K562 (cell line): ENCODE results near the gene VPREB1. TPM values are rescaled to one million over a fixed set of nuclear protein-coding genes. Genes with fewer than 3 reads are reported as not detected.
"Not testable (repeated sequence)": the region's sequence is repeated elsewhere in the genome, so short reads cannot be mapped to it uniquely, and the experiment has no call there.

Source experiments
- ATAC-seq: fragments of 200-7000 bp; cut with Tn5 transposase; 3 replicates; pipeline ENCODE4 v1.9.1; 2020; ENCODE audit warnings: moderate library complexity
- BruUV-seq: library from RNA; stranded (reverse); fragments of 400-500 nt; replicated peaks from 2 replicates; lab custom pipeline; 2021; lab: Mats Ljungman, UMichigan
- CTCF ChIA-PET: fragments of 300-600 bp; formaldehyde crosslinking; extraction: SDS; loops from one replicate; lab custom pipeline; 2021; ENCODE audit warnings: low intra/inter-chr PET ratio; lab: Yijun Ruan, JAX
- POLR2A ChIA-PET: fragments of 300-600, 350-650 bp; sonication (Branson Sonifier 250); formaldehyde crosslinking; extraction: SDS; loops from one replicate; lab custom pipeline; 2021; ENCODE audit warnings: antibody characterized with exemption, inconsistent platforms; lab: Yijun Ruan, JAX
- DNase-seq, 4 experiments: peaks; one replicate each; pipeline versions ENCODE4 v3.0.0 to v3.0.0-alpha.2; 2011 to 2018; ENCODE audit warnings: low spot score in 3 of 4, mixed read lengths in 3 of 4; ENCODE audit errors: extremely low read depth in 1 of 4
- FAIRE-seq: peaks from 2 replicates; lab custom pipeline; 2011; peaks lifted over from hg19 to GRCh38; lab: Jason Lieb, UNC
- H2AFZ ChIP-seq: 2 replicates; pipeline ENCODE4 v1.6.0; 2011; ENCODE audit warnings: low read depth, low read length, control low read depth, inconsistent platforms
- H3K27ac ChIP-seq: fragments of 200-600 bp; 3 replicates; pipeline ENCODE4 v1.8.0; 2011; ENCODE audit warnings: low read depth, mild to moderate bottlenecking, control low read depth, inconsistent platforms, low read length, moderate library complexity, mixed read lengths; ENCODE audit errors: extremely low read depth
- H3K27me3 ChIP-seq, 2 experiments: fragments of 300-600 bp in 1 of 2; 2 replicates in 1 of 2; 3 replicates in 1 of 2; pipeline versions ENCODE4 v1.6.0 to v1.8.0; 2011; ENCODE audit warnings: inconsistent platforms in 2 of 2, low read length in 2 of 2, mild to moderate bottlenecking in 1 of 2, mixed read lengths in 1 of 2, moderate library complexity in 1 of 2; ENCODE audit not compliant: control insufficient read depth in 2 of 2, insufficient read depth in 2 of 2
- H3K36me3 ChIP-seq: fragments of 300-600 bp; 3 replicates; pipeline ENCODE4 v1.8.0; 2011; ENCODE audit warnings: mild to moderate bottlenecking, low read length, inconsistent platforms; ENCODE audit not compliant: control insufficient read depth, insufficient read depth
- H3K4me1 ChIP-seq, 2 experiments: fragments of 200-600 bp in 1 of 2; replicated peaks in 1 of 2; 2 replicates in 1 of 2; 3 replicates in 1 of 2; pipeline versions ENCODE4 v1.5.1 to v1.8.0; 2011; ENCODE audit warnings: inconsistent platforms in 2 of 2, low read length in 2 of 2, mild to moderate bottlenecking in 1 of 2, mixed read lengths in 1 of 2, moderate library complexity in 1 of 2; ENCODE audit not compliant: control insufficient read depth in 2 of 2, insufficient read depth in 2 of 2
- H3K4me2 ChIP-seq: 2 replicates; pipeline ENCODE4 v1.6.1; 2011; ENCODE audit warnings: low read length, control low read depth, inconsistent platforms, mixed read lengths; ENCODE audit not compliant: insufficient read depth
- H3K4me3 ChIP-seq: fragments of 200-600 bp; sonication (generic), shearing (Covaris generic); 2 replicates; pipeline ENCODE4 v1.5.1; 2016; ENCODE audit warnings: control low read depth, inconsistent platforms
- H3K79me2 ChIP-seq: fragments of 200-600 bp; 3 replicates; pipeline ENCODE4 v1.8.0; 2011; ENCODE audit warnings: low read length, inconsistent platforms; ENCODE audit not compliant: control insufficient read depth, insufficient read depth
- H3K9ac ChIP-seq, 2 experiments: 2 replicates each; pipeline versions ENCODE4 v1.6.0 to v1.6.1; 2011; ENCODE audit warnings: low read depth in 2 of 2, low read length in 2 of 2, control low read depth in 1 of 2, inconsistent platforms in 1 of 2, mild to moderate bottlenecking in 1 of 2, mixed read lengths in 1 of 2; ENCODE audit not compliant: insufficient read depth in 1 of 2
- H3K9me1 ChIP-seq: one replicate; pipeline ENCODE4 v1.6.0; 2011; ENCODE audit warnings: inconsistent platforms, mild to moderate bottlenecking, low read length, moderate library complexity; ENCODE audit not compliant: control insufficient read depth, insufficient read depth
- H3K9me3 ChIP-seq: replicated peaks from 2 replicates; pipeline ENCODE4 v1.5.1; 2011; ENCODE audit warnings: low read depth, low read length, inconsistent platforms; ENCODE audit not compliant: control insufficient read depth, insufficient read depth
- H4K20me1 ChIP-seq: replicated peaks from 2 replicates; pipeline ENCODE4 v1.6.1; 2011; ENCODE audit warnings: low read length, inconsistent platforms, mixed read lengths; ENCODE audit not compliant: control insufficient read depth, insufficient read depth
- ARNT ChIP-seq, 2 experiments: fragments of 450-650 bp; IDR thresholded peaks; 2 replicates each; pipeline ENCODE4 v1.6.1; 2016; ENCODE audit warnings: mild to moderate bottlenecking in 1 of 2
- ATF3 ChIP-seq, 2 experiments: fragments of 450-650 bp in 1 of 2; sonication (generic) in 1 of 2; formaldehyde crosslinking in 1 of 2; IDR thresholded peaks in 1 of 2; conservative IDR thresholded peaks in 1 of 2; 2 replicates each; pipeline versions ENCODE4 v1.6.1 to v1.8.1; 2016 to 2023; ENCODE audit warnings: mild to moderate bottlenecking in 2 of 2, moderate library complexity in 2 of 2, inconsistent platforms in 1 of 2, missing genetic modification reagents in 1 of 2
- BCOR ChIP-seq: fragments of 450-650 bp; IDR thresholded peaks from 2 replicates; pipeline ENCODE4 v1.6.1; 2016
- CEBPG ChIP-seq, 3 experiments: fragments of 200-800 bp in 1 of 3; sonication (Bioruptor generic) in 1 of 3; sonication (generic) in 1 of 3; formaldehyde crosslinking in 1 of 3; IDR thresholded peaks in 2 of 3; conservative IDR thresholded peaks in 1 of 3; 2 replicates each; pipeline versions ENCODE4 v1.6.1 to v1.8.0; 2016 to 2022; ENCODE audit warnings: missing compliant biosample characterization in 2 of 3, missing genetic modification characterization in 2 of 3, mild to moderate bottlenecking in 1 of 3, missing genetic modification reagents in 1 of 3
- DACH1 ChIP-seq: fragments of 450-650 bp; IDR thresholded peaks from 2 replicates; pipeline ENCODE4 v1.6.1; 2018; ENCODE audit not compliant: partially characterized antibody
- HLTF ChIP-seq: fragments of 450-650 bp; IDR thresholded peaks from 2 replicates; pipeline ENCODE4 v1.6.1; 2016
- IRF9 ChIP-seq: fragments of 450-650 bp; IDR thresholded peaks from 2 replicates; pipeline ENCODE4 v1.6.1; 2016; ENCODE audit warnings: missing biosample characterization, missing genetic modification characterization
- LARP7 ChIP-seq: fragments of 450-650 bp; IDR thresholded peaks from 2 replicates; pipeline ENCODE4 v1.6.1; 2016
- MCM7 ChIP-seq, 2 experiments: fragments of 450-650 bp; IDR thresholded peaks; 2 replicates each; pipeline ENCODE4 v1.6.1; 2016 to 2018
- MTA1 ChIP-seq: fragments of 450-650 bp; IDR thresholded peaks from 2 replicates; pipeline ENCODE4 v1.6.1; 2017; ENCODE audit warnings: borderline replicate concordance
- SMARCA5 ChIP-seq: fragments of 450-650 bp; IDR thresholded peaks from 2 replicates; pipeline ENCODE4 v1.6.1; 2016
- TAL1 ChIP-seq: fragments of 450-650 bp; IDR thresholded peaks from 2 replicates; pipeline ENCODE4 v1.6.1; 2016; ENCODE audit warnings: mild to moderate bottlenecking
- THRA ChIP-seq: fragments of 450-650 bp; IDR thresholded peaks from 2 replicates; pipeline ENCODE4 v1.6.1; 2017; ENCODE audit warnings: mild to moderate bottlenecking, moderate library complexity
- TRIM24 ChIP-seq, 2 experiments: fragments of 450-650 bp; IDR thresholded peaks; 2 replicates each; pipeline ENCODE4 v1.6.1; 2016
- TRIM25 ChIP-seq: fragments of 450-650 bp; IDR thresholded peaks from 2 replicates; pipeline ENCODE4 v1.7.0; 2016; ENCODE audit warnings: borderline replicate concordance
- ZBTB2 ChIP-seq: fragments of 450-650 bp; IDR thresholded peaks from 2 replicates; pipeline ENCODE4 v1.6.1; 2016; ENCODE audit warnings: antibody characterized with exemption
- WGBS: fragments of 100-300 bp; shearing (Covaris generic); methylation state at CpG from one replicate; pipeline ENCODE4 v1.1.6; 2016; ENCODE audit warnings: low coverage, mixed read lengths; ENCODE audit not compliant: insufficient coverage; ENCODE audit errors: missing lambda C conversion rate; 5-methylcytosine and 5-hydroxymethylcytosine counted together
- in situ Hi-C: fragments of 300-500 bp; cut with MboI; formaldehyde crosslinking; loops from 4 replicates; pipeline ENCODE4 v1.15.0; 2018; ENCODE audit warnings: inconsistent platforms, mixed read lengths
- intact Hi-C: fragments of 100-400 bp; cut with micrococcal nuclease; formaldehyde crosslinking; loops from 2 replicates; pipeline ENCODE4 v1.14.2; 2022
- polyA plus RNA-seq, 8 experiments: library from polyadenylated mRNA; depleted of rRNA in 4 of 8; stranded (reverse) in 5 of 8; unstranded in 3 of 8; fragments of >200 nt; fragmentation: Nextera tagmentation in 2 of 8; fragmentation: Illumina TruSeq in 1 of 8; extraction: Ambion mirVana in 2 of 8; extraction: Trizol in 1 of 8; gene quantifications; 2 replicates each; pipeline versions ENCODE4 v1.2.1 to v1.2.3, GENCODE V29; 2011 to 2014; ENCODE audit warnings: inconsistent platforms in 1 of 8, missing spikeins in 1 of 8
- total RNA-seq, 7 experiments: library from RNA; depleted of rRNA in 6 of 7; stranded (reverse); fragments of >200 nt in 6 of 7; fragmentation: Illumina TruSeq in 2 of 7; extraction: Trizol in 2 of 7; gene quantifications; 2 replicates each; pipeline versions ENCODE4 v1.2.1 to v1.2.3, GENCODE V29; 2011 to 2021; ENCODE audit warnings: low replicate concordance in 1 of 7

VPREB1 gene
- total and polyA plus RNA-seq, 9 of the 15 experiments (the other 6 are each of a cell fraction or from before 2014, with no cell fraction given) = not detected

GRCh38 chr22:22286390-22287105 lies 42.0 kb downstream of the VPREB1 start:
- H3K36me3 ChIP-seq; H3K27ac ChIP-seq; intact Hi-C loops; H3K9me1 ChIP-seq; H3K27me3 ChIP-seq; H4K20me1 ChIP-seq; H3K9me3 ChIP-seq; CTCF ChIA-PET; ATAC-seq; H2AFZ ChIP-seq; H3K79me2 ChIP-seq; H3K4me3 ChIP-seq; H3K4me1 ChIP-seq; POLR2A ChIA-PET; DNase-seq; FAIRE-seq; in situ Hi-C loops; H3K9ac ChIP-seq; H3K4me2 ChIP-seq; TF ChIP-seq ATF3 (CRISPR knock-in tag; conservative IDR thresholded peaks at IDR 0.05): not testable (repeated sequence)
- 96% methylated on average over 1 of the region's 1 CpG for WGBS
- BruUV-seq = TSS peak; percentile 27
- TF ChIP-seq TRIM24 (IDR thresholded peaks at IDR 0.05) (peak; percentile 83), TRIM25 (peak; percentile 12; the same call in 1 of the 2 replicates), SMARCA5 (peak; percentile 21; the same call in 1 of the 2 replicates), DACH1 (peak; percentile 13), CEBPG (CRISPR knock-in tag; IDR thresholded peaks at IDR 0.05) (peak; percentile 57; the same call in 1 of the 2 replicates), CEBPG (tag; conservative IDR thresholded peaks at IDR 0.05 in 1 of 2, IDR thresholded peaks at IDR 0.05 in 1 of 2) (peak in 1 of 2 experiments; percentile 79; a peak in 2 of 4 replicates), MCM7 (IDR thresholded peaks at IDR 0.05) (0 out of 4 replicates have a peak, but pooled peaks of 1 of the 2 experiments have one; percentile 4), MTA1 (peak; percentile 52), BCOR (peak; percentile 73), ATF3 (IDR thresholded peaks at IDR 0.05) (peak; percentile 72), LARP7 (peak; percentile 23; the same call in 1 of the 2 replicates), HLTF (peak; percentile 64; the same call in 1 of the 2 replicates), ZBTB2 (peak; percentile 79), TAL1 (peak; percentile 5; the same call in 1 of the 2 replicates), ARNT (IDR thresholded peaks at IDR 0.05) (peak in 1 of 2 experiments; percentile 55; a peak in 1 of 4 replicates), IRF9 (tag) (0 out of 2 replicates have a peak, but pooled peaks have one; percentile 31), THRA (0 out of 2 replicates have a peak, but pooled peaks have one; percentile 25)
